ENCODE measurements around the gene OLFML2B.
"Not testable (repeated sequence)": the region's sequence is repeated elsewhere in the genome, so short reads cannot be mapped to it uniquely, and the experiment has no call there.

Gene OLFML2B

DNA sequence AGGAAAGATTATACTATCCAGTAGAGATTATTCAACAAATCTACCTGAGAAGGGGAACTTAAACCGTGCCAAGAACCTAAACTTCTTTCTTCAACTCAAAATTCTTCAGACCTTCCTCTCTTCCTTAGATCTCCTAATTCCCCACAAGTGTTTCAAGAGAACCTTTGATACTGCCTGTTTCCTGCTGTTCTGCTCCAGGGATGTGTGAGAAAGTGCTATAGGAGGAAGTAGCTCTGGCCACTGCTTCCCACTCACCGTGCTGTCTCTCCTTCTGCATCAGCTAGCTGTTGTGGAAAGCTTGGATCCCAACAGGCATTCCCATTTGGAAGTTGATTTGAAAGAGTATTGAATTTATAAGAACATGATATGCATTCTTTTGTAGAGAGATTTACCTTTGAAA is 41.3 kb upstream of the OLFML2B start:
- no peak for DNase-seq (ENCODE audit: low read depth, low spot score)
- Histone ChIP-seq H3K4me3 (no peak overlapping the region), H3K9me3 (ENCODE audit: low read depth, low read length) (no peaks in the 10 kb centered on the region), H3K36me3 (ENCODE audit: insufficient read depth, low read length) (no peaks in the 10 kb centered on the region), H3K27ac (peak overlapping the region; percentile 72), H3K9ac (ENCODE audit: insufficient read length) (no peak overlapping the region)
- TF ChIP-seq EZH2 (IDR thresholded peaks at IDR 0.05) (no peak), POLR2AphosphoS5 (IDR thresholded peaks at IDR 0.05; ENCODE audit: borderline replicate concordance, low read depth, low read length) (no peak), FOXP2 (optimal IDR thresholded peaks at IDR 0.05; ENCODE audit: control extremely low read depth, extremely low read length, insufficient read depth) (no peak)

- TF ChIP-seq EZH2 (IDR thresholded peaks at IDR 0.05): no peak
- DNase-seq (ENCODE audit: low read depth, low spot score): no peak
- Histone ChIP-seq H3K4me3 (peak overlapping the region; percentile 35), H3K9ac (ENCODE audit: insufficient read length) (peak overlapping the region; percentile 58), H3K27ac (peak overlapping the region; percentile 79), H3K36me3 (ENCODE audit: insufficient read depth, low read length) (no peaks in the 10 kb centered on the region), H3K9me3 (ENCODE audit: low read depth, low read length) (no peaks in the 10 kb centered on the region)
These were observed 38.9 kb upstream of the OLFML2B start for GRCh38 chr1:162062542-162063015.

GRCh38 chr1:162060314-162060713 is 36.6 kb upstream of the OLFML2B start:
- no peak overlapping the region for H3K4me3 ChIP-seq
- TF ChIP-seq FOXP2 (optimal IDR thresholded peaks at IDR 0.05; ENCODE audit: control extremely low read depth, extremely low read length, insufficient read depth) (no peak), EZH2 (IDR thresholded peaks at IDR 0.05) (no peak), POLR2AphosphoS5 (IDR thresholded peaks at IDR 0.05; ENCODE audit: borderline replicate concordance, low read depth, low read length) (no peak)
- H3K36me3 ChIP-seq (ENCODE audit: insufficient read depth, low read length): no peaks in the 10 kb centered on the region
- H3K9ac ChIP-seq (ENCODE audit: insufficient read length): no peak overlapping the region
- no peaks in the 10 kb centered on the region for H3K9me3 ChIP-seq (ENCODE audit: low read depth, low read length)
- DNase-seq (ENCODE audit: low read depth, low spot score): no peak
- H3K27ac ChIP-seq: 0 out of 2 replicates have a peak overlapping the region, but pooled peaks have one; percentile 42

DNA sequence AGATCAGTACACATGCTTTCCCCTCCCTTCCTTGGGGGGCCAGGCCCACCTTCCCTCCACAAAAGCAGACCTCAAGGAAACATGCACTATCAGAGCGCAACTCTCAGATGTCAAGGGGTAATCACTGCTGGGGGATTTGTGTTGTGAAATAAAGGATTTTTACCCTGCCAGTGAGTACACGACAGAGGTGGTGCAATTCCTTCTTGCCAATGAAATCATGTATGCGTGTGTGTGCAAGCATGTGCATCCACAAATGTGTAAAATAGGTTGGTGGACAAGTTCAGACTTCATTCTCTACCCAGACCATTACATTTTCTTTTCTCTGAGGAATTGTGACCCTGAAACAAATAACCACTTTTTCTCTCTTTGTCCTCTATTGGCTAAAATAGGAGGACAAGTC is 36.1 kb upstream of the OLFML2B start:
- TF ChIP-seq EZH2 (IDR thresholded peaks at IDR 0.05): no peak
- TF ChIP-seq FOXP2 (optimal IDR thresholded peaks at IDR 0.05; ENCODE audit: control extremely low read depth, extremely low read length, insufficient read depth): no peak
- no peak for TF ChIP-seq POLR2AphosphoS5 (IDR thresholded peaks at IDR 0.05; ENCODE audit: borderline replicate concordance, low read depth, low read length)
- no peak overlapping the region for H3K27ac ChIP-seq
- H3K9me3 ChIP-seq (ENCODE audit: low read depth, low read length): no peaks in the 10 kb centered on the region
- no peak overlapping the region for H3K9ac ChIP-seq (ENCODE audit: insufficient read length)
- no peak for DNase-seq (ENCODE audit: low read depth, low spot score)
- no peaks in the 10 kb centered on the region for H3K36me3 ChIP-seq (ENCODE audit: insufficient read depth, low read length)
- no peak overlapping the region for H3K4me3 ChIP-seq

- no peak for DNase-seq (ENCODE audit: low read depth, low spot score)
- no peak overlapping the region for H3K4me3 ChIP-seq
- peak overlapping the region; percentile 58 for H3K27ac ChIP-seq
- no peaks in the 10 kb centered on the region for H3K9me3 ChIP-seq (ENCODE audit: low read depth, low read length)
- no peaks in the 10 kb centered on the region for H3K36me3 ChIP-seq (ENCODE audit: insufficient read depth, low read length)
- H3K9ac ChIP-seq (ENCODE audit: insufficient read length): peak overlapping the region; percentile 4
- TF ChIP-seq EZH2 (IDR thresholded peaks at IDR 0.05) (no peak), POLR2AphosphoS5 (IDR thresholded peaks at IDR 0.05; ENCODE audit: borderline replicate concordance, low read depth, low read length) (no peak), FOXP2 (optimal IDR thresholded peaks at IDR 0.05; ENCODE audit: control extremely low read depth, extremely low read length, insufficient read depth) (no peak)
These were observed 32.9 kb upstream of the OLFML2B start for GRCh38 chr1:162056579-162056978.

- Histone ChIP-seq H3K27ac (no peak overlapping the region), H3K4me3 (no peak overlapping the region), H3K9ac (ENCODE audit: insufficient read length) (no peak overlapping the region), H3K36me3 (ENCODE audit: insufficient read depth, low read length) (no peaks in the 10 kb centered on the region), H3K9me3 (ENCODE audit: low read depth, low read length) (no peaks in the 10 kb centered on the region)
- peak; percentile 59 for DNase-seq (ENCODE audit: low read depth, low spot score)
- TF ChIP-seq EZH2 (IDR thresholded peaks at IDR 0.05): no peak
- no peak for TF ChIP-seq POLR2AphosphoS5 (IDR thresholded peaks at IDR 0.05; ENCODE audit: borderline replicate concordance, low read depth, low read length)
- no peak for TF ChIP-seq FOXP2 (optimal IDR thresholded peaks at IDR 0.05; ENCODE audit: control extremely low read depth, extremely low read length, insufficient read depth)
These were observed 32.4 kb upstream of the OLFML2B start for GRCh38 chr1:162056043-162056442.

- H3K9me3 ChIP-seq (ENCODE audit: low read depth, low read length): no peaks in the 10 kb centered on the region
- no peak overlapping the region for H3K4me3 ChIP-seq
- DNase-seq (ENCODE audit: low read depth, low spot score): no peak
- H3K9ac ChIP-seq (ENCODE audit: insufficient read length): peak overlapping the region; percentile 14
- no peak for TF ChIP-seq FOXP2 (optimal IDR thresholded peaks at IDR 0.05; ENCODE audit: control extremely low read depth, extremely low read length, insufficient read depth)
- TF ChIP-seq POLR2AphosphoS5 (IDR thresholded peaks at IDR 0.05; ENCODE audit: borderline replicate concordance, low read depth, low read length): no peak
- H3K27ac ChIP-seq: peak overlapping the region; percentile 61
- H3K36me3 ChIP-seq (ENCODE audit: insufficient read depth, low read length): no peaks in the 10 kb centered on the region
These were observed 31.4 kb upstream of the OLFML2B start for GRCh38 chr1:162055062-162055461.

- not testable (repeated sequence) for H3K4me3 ChIP-seq; H3K27ac ChIP-seq; H3K36me3 ChIP-seq (ENCODE audit: insufficient read depth, low read length); DNase-seq (ENCODE audit: low read depth, low spot score); H3K9ac ChIP-seq (ENCODE audit: insufficient read length); H3K9me3 ChIP-seq (ENCODE audit: low read depth, low read length)
These were observed 30.3 kb upstream of the OLFML2B start for GRCh38 chr1:162053949-162054348.

DNA sequence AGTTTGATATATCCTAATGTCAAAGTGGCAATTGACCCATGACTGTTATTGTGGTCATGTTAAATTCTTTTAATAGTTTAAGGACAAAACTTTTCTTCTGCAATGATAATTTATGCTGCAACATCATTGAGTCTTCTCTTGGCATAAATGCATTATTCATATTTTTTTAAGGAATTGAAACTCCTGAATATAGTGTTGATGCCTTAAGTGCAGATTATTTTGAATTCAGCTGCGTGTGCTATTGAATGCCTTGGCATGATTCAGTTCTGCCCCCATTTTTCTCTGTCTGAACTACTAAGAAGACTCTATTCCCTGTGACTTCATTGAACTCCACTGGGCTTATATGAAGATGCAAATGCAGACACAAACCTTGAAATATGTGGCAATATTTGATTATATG is 23.3 kb upstream of the OLFML2B start:
- Histone ChIP-seq H3K9me3 (ENCODE audit: low read depth, low read length) (no peaks in the 10 kb centered on the region), H3K36me3 (ENCODE audit: insufficient read depth, low read length) (no peaks in the 10 kb centered on the region), H3K27ac (no peak overlapping the region), H3K4me3 (no peak overlapping the region), H3K9ac (ENCODE audit: insufficient read length) (no peak overlapping the region)
- TF ChIP-seq FOXP2 (optimal IDR thresholded peaks at IDR 0.05; ENCODE audit: control extremely low read depth, extremely low read length, insufficient read depth): no peak
- TF ChIP-seq POLR2AphosphoS5 (IDR thresholded peaks at IDR 0.05; ENCODE audit: borderline replicate concordance, low read depth, low read length): no peak
- TF ChIP-seq EZH2 (IDR thresholded peaks at IDR 0.05): no peak
- no peak for DNase-seq (ENCODE audit: low read depth, low spot score)
